Amniotic epithelial cell (primary cell): ENCODE results near the gene HLA-DPA1.
A peak's percentile ranks its signal among the peaks of the same experiment; 100 is the strongest.
"Not testable (repeated sequence)": the region's sequence is repeated elsewhere in the genome, so short reads cannot be mapped to it uniquely, and the experiment has no call there.

Experiments used
- DNase-seq: peaks from one replicate; pipeline ENCODE4 v3.0.0-alpha.2; 2010; ENCODE audit warnings: low read depth

HLA-DPA1 gene

GRCh38 chr6:33064723-33065122, 8.7 kb downstream of the HLA-DPA1 start:
- no peak for DNase-seq

GRCh38 chr6:33063435-33063834, 10.0 kb downstream of the HLA-DPA1 start:
- DNase-seq = not testable (repeated sequence)

- peak; percentile 8 for DNase-seq
Observed at GRCh38 chr6:33061987-33062386, 11.5 kb downstream of the HLA-DPA1 start.

GRCh38 chr6:33057222-33058150, 16.0 kb downstream of the HLA-DPA1 start:
- no peak for DNase-seq

DNA sequence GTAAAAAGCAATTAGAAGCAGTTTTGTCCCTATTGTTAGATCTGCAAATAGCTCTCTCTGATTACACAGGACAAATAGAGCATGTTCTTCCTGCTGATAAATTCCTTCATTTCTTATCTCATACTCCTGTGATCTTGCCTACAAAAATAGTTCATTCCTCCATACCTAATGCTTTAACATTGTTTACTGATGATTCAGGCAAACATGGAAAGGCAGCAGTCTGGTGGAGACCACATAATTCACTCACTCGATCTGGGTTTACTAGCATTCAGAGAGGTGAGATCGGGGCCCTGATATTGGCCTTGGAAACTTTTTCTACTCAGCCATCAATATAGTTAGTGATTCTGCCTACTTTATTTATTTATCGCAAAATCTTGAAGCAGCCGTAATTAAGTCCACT, 20.2 kb downstream of the HLA-DPA1 start:
- DNase-seq = peak; percentile 10

- DNase-seq = no peak
Observed at GRCh38 chr6:33052627-33053026, 20.8 kb downstream of the HLA-DPA1 start.

- DNase-seq = no peak
Observed at GRCh38 chr6:33050014-33050810, 23.2 kb downstream of the HLA-DPA1 start.

GRCh38 chr6:33049323-33050013, 24.0 kb downstream of the HLA-DPA1 start:
- no peak for DNase-seq

DNA sequence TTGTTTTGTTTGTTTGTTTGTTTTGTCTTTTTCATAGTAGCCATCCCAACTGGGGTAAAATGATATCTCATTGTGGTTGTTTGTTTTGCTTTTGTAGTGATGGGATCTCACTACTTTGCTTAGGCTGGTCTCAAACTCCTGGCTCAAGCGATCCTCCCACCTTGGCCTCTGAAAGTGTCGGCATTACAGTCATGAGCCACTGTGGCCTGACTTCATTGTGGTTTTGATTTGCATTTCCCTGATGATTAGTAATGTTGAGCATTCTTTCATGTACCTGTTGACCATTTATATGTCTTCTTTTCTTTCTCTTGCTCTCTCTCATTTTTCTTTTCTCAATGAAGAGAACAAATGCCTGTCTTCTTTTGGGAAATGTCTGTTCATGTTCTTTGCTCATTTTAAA, 33.3 kb downstream of the HLA-DPA1 start:
- no peak for DNase-seq

- no peak for DNase-seq
Observed at GRCh38 chr6:33036535-33036934, 36.9 kb downstream of the HLA-DPA1 start.

DNA sequence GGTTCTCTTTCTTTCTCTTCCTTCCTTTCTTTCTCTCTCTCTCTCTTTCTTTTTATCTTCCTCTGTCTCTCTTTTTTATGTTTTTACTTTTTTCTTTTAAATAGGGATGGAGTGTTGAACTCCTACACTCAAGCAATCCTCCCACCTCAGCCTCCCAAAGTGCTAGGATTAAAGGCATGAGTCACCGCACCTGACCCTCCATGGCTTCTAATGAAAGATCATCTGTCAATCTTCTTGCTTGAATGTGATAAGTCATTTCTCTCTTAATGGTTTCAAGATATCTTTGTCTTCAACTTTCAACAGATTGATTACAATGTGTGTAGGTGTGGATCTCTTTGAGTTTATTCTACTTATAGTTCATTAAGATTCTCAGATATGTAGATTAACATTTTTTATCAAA, 38.9 kb downstream of the HLA-DPA1 start:
- DNase-seq = no peak

GRCh38 chr6:33030245-33030644, 43.2 kb downstream of the HLA-DPA1 start:
- DNase-seq = no peak

DNA sequence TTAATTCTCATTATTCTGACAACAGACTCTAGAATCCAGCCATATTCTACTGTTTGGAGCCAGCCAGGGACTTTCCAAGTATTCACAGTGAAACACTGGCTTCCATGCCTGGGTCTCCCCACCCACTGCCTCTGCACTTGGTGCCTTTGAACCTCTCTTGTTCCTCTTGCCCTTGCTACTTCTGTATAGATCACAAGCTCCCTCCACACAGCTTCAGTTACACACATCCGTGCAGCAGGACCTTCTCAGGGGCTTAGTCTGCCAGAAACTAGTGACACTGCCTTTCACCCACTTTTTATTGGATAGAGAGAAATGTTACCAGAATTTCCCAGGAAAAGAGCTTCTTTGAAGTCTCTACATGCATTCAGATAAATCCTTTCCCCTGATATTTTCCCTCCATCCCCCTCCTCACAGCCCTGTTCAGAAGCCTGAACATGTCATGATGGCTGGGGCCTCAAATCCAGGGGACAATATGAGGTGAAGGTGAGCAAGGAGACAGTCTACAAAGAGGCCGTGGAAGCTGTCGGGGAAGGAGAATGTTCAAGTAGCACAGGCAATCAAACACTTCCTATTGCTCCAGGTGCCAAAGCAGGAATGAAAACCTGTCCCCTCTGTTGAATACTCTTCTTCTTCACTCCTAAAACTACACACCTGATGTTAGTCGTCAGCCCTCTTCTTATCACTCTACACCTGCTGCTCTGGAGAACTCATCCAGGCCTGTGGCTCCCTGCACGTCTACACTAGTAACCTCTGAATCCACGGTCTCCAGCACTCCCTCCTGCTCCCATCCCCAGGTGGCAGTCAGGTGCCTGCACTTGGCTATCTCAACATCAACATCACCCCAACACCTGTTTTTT, 43.9 kb downstream of the HLA-DPA1 start:
- DNase-seq = peak; percentile 6

DNA sequence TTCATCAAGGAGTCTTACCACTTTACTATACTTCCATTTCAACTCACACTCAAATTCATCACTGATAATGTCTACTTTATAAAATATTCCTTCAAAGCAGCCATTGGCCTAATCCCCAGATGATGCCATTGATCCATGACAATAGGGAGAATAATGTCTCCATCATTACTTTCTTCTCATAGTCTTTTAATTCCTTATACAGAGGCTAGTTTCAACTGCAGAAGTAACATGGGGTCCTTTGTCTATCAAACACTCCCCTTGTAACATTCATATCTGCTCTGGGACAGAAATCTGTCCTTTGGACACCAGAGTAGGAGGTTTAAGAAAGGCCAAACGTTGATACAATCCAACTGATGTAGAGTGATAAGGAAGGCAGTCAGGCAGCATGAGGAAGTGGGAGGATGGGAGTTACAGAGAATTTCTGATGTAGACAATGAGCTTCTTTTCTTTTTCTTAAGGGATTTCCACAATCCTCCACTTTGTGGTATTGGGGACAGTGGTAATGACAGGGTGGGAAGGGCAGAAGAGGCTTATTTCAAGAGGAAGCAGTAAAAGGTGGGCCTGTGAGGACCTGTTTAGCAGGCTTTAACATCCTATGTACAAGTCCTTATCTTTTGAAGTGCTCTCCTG, 45.1 kb downstream of the HLA-DPA1 start:
- no peak for DNase-seq

GRCh38 chr6:33024521-33024920, 48.9 kb downstream of the HLA-DPA1 start:
- no peak for DNase-seq

DNA sequence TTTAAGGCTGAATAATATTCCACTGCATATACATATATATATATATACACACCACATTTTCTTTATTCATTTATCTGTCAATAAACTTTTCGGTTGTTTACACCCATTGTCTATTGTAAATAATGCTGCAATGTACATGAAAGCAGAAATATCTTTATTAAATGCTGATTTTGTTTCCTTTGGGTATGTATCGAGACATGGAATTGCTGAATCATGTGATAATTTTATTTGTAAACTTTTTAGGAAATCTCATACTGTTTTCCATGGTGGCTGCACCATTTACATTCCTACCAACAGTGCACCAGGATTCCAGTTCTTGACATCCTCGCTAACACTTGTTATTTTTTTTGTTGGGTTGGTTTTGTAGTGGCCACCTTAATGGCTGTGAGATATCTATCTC, 49.9 kb downstream of the HLA-DPA1 start:
- no peak for DNase-seq

DNA sequence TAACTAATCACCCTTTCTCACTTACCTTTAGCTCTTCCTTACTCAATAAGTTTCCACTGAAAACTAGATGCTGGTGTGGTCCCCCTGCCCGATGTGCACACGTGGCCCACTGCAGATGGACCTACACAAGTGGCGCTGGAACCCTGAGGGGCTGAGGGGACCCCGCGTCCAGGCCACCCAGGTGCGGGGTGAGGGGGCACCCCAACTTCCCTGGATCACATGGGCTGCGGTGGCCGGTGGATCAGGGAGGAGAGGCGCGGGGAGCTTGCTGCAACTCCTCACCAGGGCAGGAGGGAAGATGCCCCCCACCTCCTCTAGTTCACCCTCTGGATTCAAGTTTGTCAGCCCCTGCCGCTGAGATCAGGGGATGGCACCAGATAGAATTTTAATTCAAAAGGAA, 51.5 kb downstream of the HLA-DPA1 start:
- no peak for DNase-seq

- no peak for DNase-seq
Observed at GRCh38 chr6:33019372-33019771, 54.1 kb downstream of the HLA-DPA1 start.

- peak; percentile 74 for DNase-seq
Observed at GRCh38 chr6:33018904-33019303, 54.5 kb downstream of the HLA-DPA1 start.

DNA sequence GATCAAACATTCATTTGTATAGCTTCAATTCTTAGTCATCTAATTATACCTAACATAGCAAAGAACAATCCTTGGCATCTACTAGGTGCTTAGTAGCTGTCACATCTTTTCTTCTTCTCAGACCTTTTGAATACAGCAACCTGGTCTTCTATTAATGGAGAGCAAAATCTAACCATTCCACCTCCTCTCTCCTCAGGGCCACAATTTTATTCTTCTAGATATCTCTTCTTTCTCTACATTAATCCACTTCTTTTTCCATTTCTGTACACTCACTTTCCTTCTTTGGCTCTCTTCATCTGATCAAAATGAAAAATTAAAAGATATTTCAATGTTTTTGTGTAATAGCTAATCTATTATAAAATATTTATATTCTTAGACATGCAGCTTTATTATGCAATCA, 55.0 kb downstream of the HLA-DPA1 start:
- DNase-seq = no peak
